ENCODE measurements around the gene GOLGB1.

GOLGB1 gene

DNA sequence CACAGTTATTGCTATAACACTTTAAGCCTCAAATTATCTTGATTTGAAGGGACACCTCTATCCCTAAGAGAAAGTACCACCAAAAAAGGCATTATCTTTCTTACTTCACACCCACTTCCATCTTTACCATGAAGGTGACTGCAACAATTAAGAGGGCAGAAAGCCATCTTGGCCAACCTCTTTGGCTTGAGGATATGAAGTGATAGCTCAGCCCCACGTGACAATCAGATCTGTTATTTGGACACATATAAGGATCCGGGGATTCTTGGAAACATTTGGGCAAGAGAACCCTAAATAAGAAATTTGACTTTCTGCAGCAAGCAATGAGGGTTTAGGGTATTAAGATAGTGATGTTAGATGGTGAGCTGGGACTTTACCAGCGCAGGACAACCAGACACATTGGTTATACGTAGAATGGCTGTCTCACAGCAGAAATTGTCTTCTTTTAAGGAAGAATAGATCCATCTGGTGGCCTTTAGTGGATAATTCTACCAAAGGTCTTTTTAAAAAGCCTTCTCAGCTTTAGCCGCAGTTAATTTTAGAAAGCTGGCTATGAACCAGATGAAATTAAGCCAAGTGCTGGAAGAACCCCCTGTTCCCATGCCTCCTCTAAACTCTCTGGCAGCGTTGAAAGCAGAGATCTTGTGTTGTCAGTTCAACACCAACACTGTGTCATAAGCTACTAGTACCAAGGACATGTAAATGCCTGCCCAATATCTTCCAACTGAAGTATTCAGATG lies 101.2 kb downstream of the GOLGB1 start:
- DNase-seq = peak in 2 of 42 donors; percentile 17 to 23
- intact Hi-C loops (cut with DNase I) = no loop called here

GRCh38 chr3:121645054-121645453 lies 104.5 kb downstream of the GOLGB1 start:
- intact Hi-C loops (cut with DNase I) = no loop called here
- no peak for DNase-seq

DNA sequence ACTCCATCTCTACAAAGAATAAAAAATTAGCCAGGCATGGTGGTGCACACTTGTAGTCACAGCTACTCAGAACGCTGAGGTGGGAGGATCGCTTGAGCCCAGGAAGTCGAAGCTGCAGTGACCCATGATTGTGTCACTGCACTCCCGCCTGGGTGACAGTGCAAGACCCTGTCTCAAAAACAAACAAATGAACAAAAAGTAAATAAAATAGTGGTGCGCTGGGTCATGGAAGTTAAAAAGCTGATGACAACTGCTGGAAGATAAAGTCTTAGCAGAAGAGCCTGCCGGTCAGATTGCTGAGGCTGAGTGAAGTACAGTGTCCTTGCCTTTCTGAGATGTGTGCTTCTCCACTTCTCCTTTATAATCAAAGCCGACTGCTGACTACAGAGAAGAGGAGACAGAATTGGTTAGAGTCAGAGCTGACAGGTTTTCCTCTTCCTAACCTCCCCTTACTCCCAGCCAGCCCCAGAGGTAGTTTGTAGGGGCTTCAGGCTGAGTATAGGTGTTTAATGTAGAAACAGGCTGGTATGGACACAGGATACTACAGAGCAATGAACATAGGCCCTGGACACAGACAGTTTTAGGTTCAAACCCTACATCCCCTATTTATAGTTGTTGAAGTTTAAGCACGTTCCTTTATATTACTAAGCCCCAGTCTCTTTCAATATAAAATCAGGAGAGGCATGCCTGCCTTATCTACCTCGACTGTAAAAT lies 106.8 kb downstream of the GOLGB1 start:
- intact Hi-C loops (cut with DNase I) = no loop called here
- DNase-seq = no peak

GRCh38 chr3:121641127-121641526 lies 108.4 kb downstream of the GOLGB1 start:
- no peak for DNase-seq
- intact Hi-C loops (cut with DNase I) = no loop called here

GRCh38 chr3:121637922-121638321 lies 111.6 kb downstream of the GOLGB1 start:
- intact Hi-C loops (cut with DNase I) = no loop called here
- no peak for DNase-seq

GRCh38 chr3:121630355-121630754 lies 119.2 kb downstream of the GOLGB1 start:
- DNase-seq = no peak
- intact Hi-C loops (cut with DNase I) = no loop called here

GRCh38 chr3:121629601-121630000 lies 119.9 kb downstream of the GOLGB1 start:
- DNase-seq = no peak
- intact Hi-C loops (cut with DNase I) = no loop called here

GRCh38 chr3:121627622-121628021 lies 121.9 kb downstream of the GOLGB1 start:
- DNase-seq = no peak

DNA sequence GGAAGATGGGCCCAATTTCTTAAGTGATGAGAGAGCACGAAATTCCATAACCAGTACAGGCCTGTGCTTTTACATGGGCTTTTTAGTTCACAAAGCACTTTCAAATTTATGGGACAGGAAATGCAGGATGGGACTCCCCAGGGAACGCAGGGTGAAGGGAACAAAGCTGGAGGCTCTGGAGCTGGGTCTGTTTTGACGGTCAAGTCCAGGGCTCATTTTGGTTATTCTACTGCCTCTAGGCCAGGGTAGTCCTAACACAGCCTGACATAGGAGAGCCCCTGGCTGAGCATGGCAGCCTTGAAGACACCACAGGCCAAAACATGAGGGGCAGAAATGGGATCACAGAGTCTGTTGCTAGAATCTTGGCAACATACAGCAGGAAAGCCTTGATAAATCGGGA lies 122.3 kb downstream of the GOLGB1 start:
- no peak for DNase-seq

More at GRCh38 chr3:121627622-121628021, 121.9 kb downstream of the GOLGB1 start:
- intact Hi-C loops (cut with DNase I) = no loop called here

DNA sequence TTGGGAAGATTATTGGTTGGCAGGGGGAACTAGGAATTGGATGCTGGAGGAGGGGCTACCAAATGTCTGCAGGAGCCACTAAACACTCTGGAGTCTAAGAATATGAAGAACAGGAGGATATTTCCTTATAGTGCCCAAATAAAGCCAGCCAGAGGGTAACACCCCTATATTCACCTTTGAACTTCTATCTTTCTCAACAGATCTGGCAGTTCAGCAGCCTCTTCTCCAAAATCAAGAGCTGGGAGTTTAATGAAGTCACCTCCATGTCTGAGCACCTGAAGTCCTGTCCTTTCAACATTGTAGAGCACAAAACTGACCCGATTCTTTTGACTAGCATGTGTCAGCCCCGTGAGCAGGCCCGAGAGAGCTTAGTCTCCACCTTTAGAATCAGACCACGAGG lies 123.0 kb downstream of the GOLGB1 start:
- DNase-seq = no peak
- intact Hi-C loops (cut with DNase I) = no loop called here

More for the DNA sequence above, 122.3 kb downstream of the GOLGB1 start:
- intact Hi-C loops (cut with DNase I) = no loop called here

DNA sequence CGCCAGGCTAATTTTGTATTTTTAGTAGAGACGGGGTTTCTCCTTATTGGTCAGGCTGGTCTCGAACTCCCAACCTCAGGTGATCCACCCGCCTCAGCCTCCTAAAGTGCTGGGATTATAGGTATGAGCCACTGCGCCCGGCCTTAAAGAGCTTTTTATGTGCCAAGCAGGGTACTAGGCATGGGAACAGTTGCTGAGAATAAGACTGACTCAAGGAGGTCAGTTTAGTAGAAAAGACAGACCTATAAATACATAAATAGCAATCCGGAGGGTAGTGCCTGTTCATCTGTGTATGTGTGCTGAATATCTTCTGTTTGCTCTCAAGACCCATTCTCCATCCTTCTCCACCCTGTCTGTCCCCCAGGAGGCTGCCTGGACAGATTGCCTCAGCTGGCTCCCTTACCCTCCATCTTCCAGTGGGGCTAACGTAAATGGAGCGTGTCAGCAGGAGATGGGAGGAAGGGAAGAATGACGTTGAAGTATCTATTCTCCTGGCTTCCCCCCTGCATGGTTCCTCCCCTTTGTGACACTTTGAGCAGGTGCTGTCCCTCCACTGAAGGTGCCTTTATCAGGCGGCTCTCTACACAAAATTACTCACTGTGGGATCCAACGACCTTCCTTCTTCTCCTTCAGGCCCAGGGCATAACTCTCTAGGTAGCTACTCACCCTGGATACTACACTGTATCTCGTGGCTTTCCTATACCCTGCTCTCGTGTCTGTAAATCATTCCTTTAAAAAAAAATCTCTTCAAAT lies 125.2 kb downstream of the GOLGB1 start:
- intact Hi-C loops (cut with DNase I) = no loop called here
- DNase-seq = no peak

- DNase-seq = no peak
- intact Hi-C loops (cut with DNase I) = no loop called here
Measured at GRCh38 chr3:121621491-121621890, 128.1 kb downstream of the GOLGB1 start.

- no peak for DNase-seq
- intact Hi-C loops (cut with DNase I) = no loop called here
Measured at GRCh38 chr3:121619691-121620090, 129.8 kb downstream of the GOLGB1 start.
